WTC11 (cell line): ENCODE measurements around the gene GLRA1. TPM values are rescaled to one million over a fixed set of nuclear protein-coding genes. Genes with fewer than 3 reads are reported as not detected.

Source experiments
- ATAC-seq: fragments of 200-7000 bp; cut with Tn5 transposase; 2 replicates; pipeline ENCODE4 v1.10.0; 2021; ENCODE audit warnings: mild to moderate bottlenecking, moderate library complexity
- CTCF ChIA-PET: fragments of 300-600 bp; sonication (Branson Sonifier 250); formaldehyde crosslinking; loops from one replicate; lab custom pipeline; 2021; ENCODE audit warnings: antibody characterized with exemption; lab: Charles Lee
- POLR2A ChIA-PET: fragments of 350-600 bp; sonication (Branson Sonifier 250); formaldehyde crosslinking; loops from one replicate; lab custom pipeline; 2021; ENCODE audit warnings: antibody characterized with exemption; lab: Charles Lee
- DNase-seq: peaks from one replicate; pipeline ENCODE4 v3.0.0; 2021; ENCODE audit warnings: low spot score
- H3K27ac Mint-ChIP-seq: 2 replicates; pipeline ENCODE4 v1.8.0; 2021; ENCODE audit warnings: mixed read lengths
- H3K27me3 Mint-ChIP-seq: 2 replicates; pipeline ENCODE4 v1.8.0; 2021; ENCODE audit warnings: low read depth, mild to moderate bottlenecking, moderate library complexity, mixed read lengths
- H3K36me3 Mint-ChIP-seq: 2 replicates; pipeline ENCODE4 v1.8.0; 2021; ENCODE audit warnings: mixed read lengths
- H3K4me1 Mint-ChIP-seq: 2 replicates; pipeline ENCODE4 v1.8.0; 2022; ENCODE audit warnings: mixed read lengths
- H3K4me3 Mint-ChIP-seq: 2 replicates; pipeline ENCODE4 v1.8.0; 2021; ENCODE audit warnings: mild to moderate bottlenecking, moderate library complexity, mixed read lengths
- H3K9me3 Mint-ChIP-seq: 2 replicates; pipeline ENCODE4 v1.8.0; 2021; ENCODE audit warnings: mixed read lengths
- ETV6 ChIP-seq: sonication (generic); formaldehyde crosslinking; IDR thresholded peaks from 2 replicates; pipeline ENCODE4 v1.8.1; 2022; ENCODE audit warnings: mild to moderate bottlenecking, missing genetic modification reagents
- HMGA2 ChIP-seq: fragments of 250-450 bp; sonication (Bioruptor Pico); IDR thresholded peaks from 2 replicates; pipeline ENCODE4 v1.4.0; 2021; ENCODE audit warnings: mild to moderate bottlenecking, moderate library complexity
- HMGXB4 ChIP-seq: sonication (generic); formaldehyde crosslinking; IDR thresholded peaks from 2 replicates; pipeline ENCODE4 v1.8.1; 2023; ENCODE audit warnings: mild to moderate bottlenecking, moderate library complexity, missing genetic modification reagents
- MAX ChIP-seq: sonication (generic); formaldehyde crosslinking; IDR thresholded peaks from 2 replicates; pipeline ENCODE4 v1.8.0; 2022; ENCODE audit warnings: mild to moderate bottlenecking, missing genetic modification reagents
- MXD4 ChIP-seq: fragments of 250-450 bp; sonication (Bioruptor Pico); IDR thresholded peaks from 2 replicates; pipeline ENCODE4 v1.8.0; 2021; ENCODE audit warnings: mild to moderate bottlenecking, moderate library complexity, borderline replicate concordance
- NR1H2 ChIP-seq: sonication (generic); formaldehyde crosslinking; IDR thresholded peaks from 2 replicates; pipeline ENCODE4 v1.9.0; 2021; ENCODE audit warnings: mild to moderate bottlenecking, moderate library complexity, missing genetic modification reagents
- PRDM15 ChIP-seq: sonication (generic); formaldehyde crosslinking; IDR thresholded peaks from 2 replicates; pipeline ENCODE4 v1.8.0; 2022; ENCODE audit warnings: missing genetic modification reagents
- SMAD3 ChIP-seq: sonication (generic); formaldehyde crosslinking; IDR thresholded peaks from 2 replicates; pipeline ENCODE4 v1.8.0; 2022; ENCODE audit warnings: missing genetic modification reagents, mild to moderate bottlenecking, borderline replicate concordance
- ZNF121 ChIP-seq: sonication (generic); formaldehyde crosslinking; IDR thresholded peaks from 2 replicates; pipeline ENCODE4 v1.8.0; 2023; ENCODE audit warnings: missing genetic modification reagents
- ZNF138 ChIP-seq: sonication (generic); formaldehyde crosslinking; conservative IDR thresholded peaks from 2 replicates; pipeline ENCODE4 v1.8.1; 2022; ENCODE audit warnings: mild to moderate bottlenecking, moderate library complexity, missing genetic modification reagents
- ZNF219 ChIP-seq: sonication (generic); formaldehyde crosslinking; IDR thresholded peaks from 2 replicates; pipeline ENCODE4 v1.8.0; 2023; ENCODE audit warnings: missing genetic modification reagents, mild to moderate bottlenecking, borderline replicate concordance
- ZNF263 ChIP-seq: sonication (generic); formaldehyde crosslinking; IDR thresholded peaks from 2 replicates; pipeline ENCODE4 v1.8.1; 2022; ENCODE audit warnings: low read depth, mild to moderate bottlenecking, moderate library complexity, missing genetic modification reagents
- ZNF416 ChIP-seq: fragments of 250-450 bp; sonication (Bioruptor Pico); IDR thresholded peaks from 2 replicates; pipeline ENCODE4 v1.9.0; 2021; ENCODE audit warnings: mild to moderate bottlenecking, inconsistent platforms
- total RNA-seq: library from RNA; stranded (reverse); gene quantifications from 3 replicates; pipeline ENCODE4 v1.2.3, GENCODE V29; 2021
- TF ChIP-seq, protein P1 (sequence below): fragments of 250-450 bp; sonication (Bioruptor Pico); IDR thresholded peaks from 2 replicates; pipeline ENCODE4 v1.9.0; 2021; ENCODE audit warnings: moderate library complexity, mild to moderate bottlenecking, inconsistent platforms, borderline replicate concordance
- TF ChIP-seq, protein P2 (sequence below): sonication (generic); formaldehyde crosslinking; IDR thresholded peaks from 2 replicates; pipeline ENCODE4 v1.8.1; 2022; ENCODE audit warnings: mild to moderate bottlenecking, missing genetic modification reagents, moderate library complexity, borderline replicate concordance
- TF ChIP-seq, protein P3 (sequence below): sonication (generic); formaldehyde crosslinking; IDR thresholded peaks from 2 replicates; pipeline ENCODE4 v1.8.1; 2022; ENCODE audit warnings: low read depth, mild to moderate bottlenecking, moderate library complexity, missing genetic modification reagents, borderline replicate concordance
- TF ChIP-seq, protein P4 (sequence below): fragments of 200-600 bp; IDR thresholded peaks from 2 replicates; pipeline ENCODE4 v1.8.0; 2022; ENCODE audit warnings: antibody characterized with exemption

Gene GLRA1
- total RNA-seq, 1 experiment from 2014 or later, result not detected

GRCh38 chr5:151829370-151829769, 95.3 kb downstream of the GLRA1 start:
- peaks cover 68% of the 10 kb centered on the region for H3K36me3 Mint-ChIP-seq
- no peak for ATAC-seq
- TF ChIP-seq NR1H2 (CRISPR knock-in tag) (no peak), ZNF263 (CRISPR knock-in tag) (no peak), ZNF416 (CRISPR knock-in tag) (no peak), MXD4 (no peak), ZNF219 (CRISPR knock-in tag) (no peak), HMGXB4 (CRISPR knock-in tag) (no peak), MAX (CRISPR knock-in tag) (no peak)
- TF ChIP-seq, protein P1, sequence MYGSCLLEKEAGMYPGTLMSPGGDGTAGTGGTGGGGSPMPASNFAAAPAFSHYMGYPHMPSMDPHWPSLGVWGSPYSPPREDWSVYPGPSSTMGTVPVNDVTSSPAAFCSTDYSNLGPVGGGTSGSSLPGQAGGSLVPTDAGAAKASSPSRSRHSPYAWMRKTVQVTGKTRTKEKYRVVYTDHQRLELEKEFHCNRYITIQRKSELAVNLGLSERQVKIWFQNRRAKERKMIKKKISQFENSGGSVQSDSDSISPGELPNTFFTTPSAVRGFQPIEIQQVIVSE, result no peak
- TF ChIP-seq, protein P2, sequence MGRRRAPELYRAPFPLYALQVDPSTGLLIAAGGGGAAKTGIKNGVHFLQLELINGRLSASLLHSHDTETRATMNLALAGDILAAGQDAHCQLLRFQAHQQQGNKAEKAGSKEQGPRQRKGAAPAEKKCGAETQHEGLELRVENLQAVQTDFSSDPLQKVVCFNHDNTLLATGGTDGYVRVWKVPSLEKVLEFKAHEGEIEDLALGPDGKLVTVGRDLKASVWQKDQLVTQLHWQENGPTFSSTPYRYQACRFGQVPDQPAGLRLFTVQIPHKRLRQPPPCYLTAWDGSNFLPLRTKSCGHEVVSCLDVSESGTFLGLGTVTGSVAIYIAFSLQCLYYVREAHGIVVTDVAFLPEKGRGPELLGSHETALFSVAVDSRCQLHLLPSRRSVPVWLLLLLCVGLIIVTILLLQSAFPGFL (CRISPR knock-in tag), result no peak
- peaks cover 7% of the 10 kb centered on the region for H3K4me1 Mint-ChIP-seq
- POLR2A ChIA-PET, result no interaction called here
- H3K9me3 Mint-ChIP-seq, result peaks cover 45% of the 10 kb centered on the region
- H3K4me3 Mint-ChIP-seq, result no peak overlapping the region
- no peak overlapping the region for H3K27ac Mint-ChIP-seq
- CTCF ChIA-PET, result interaction anchor here (0.9 kb wide), 1 partner anchor 520 kb away, joined by 3 read pairs; no protein-coding TSS in a partner anchor
- peaks cover 26% of the 10 kb centered on the region for H3K27me3 Mint-ChIP-seq
- DNase-seq, result no peak

GRCh38 chr5:151825445-151825844, 99.2 kb downstream of the GLRA1 start:
- peaks cover 13% of the 10 kb centered on the region for H3K9me3 Mint-ChIP-seq

More at GRCh38 chr5:151825445-151825844, 99.2 kb downstream of the GLRA1 start:
- ChIA-PET POLR2A (no interaction called here), CTCF (interaction anchor here (0.5 to 3.0 kb wide), 52 partner anchors 10 to 908 kb away, joined by 3 to 99 read pairs (median 4); partner anchors contain the start of genes G3BP1 and GLRA1)
- ATAC-seq (peak; percentile 79), DNase-seq (peak; percentile 64)
- peaks cover 29% of the 10 kb centered on the region for H3K36me3 Mint-ChIP-seq
- no peak overlapping the region for H3K4me3 Mint-ChIP-seq
- H3K27me3 Mint-ChIP-seq, result no peaks in the 10 kb centered on the region; the same call in 1 of the 2 replicates
- TF ChIP-seq SMAD3 (CRISPR knock-in tag), result 0 out of 2 replicates have a peak, but pooled peaks have one; percentile 18
- TF ChIP-seq HMGA2 (CRISPR knock-in tag), result no peak
- TF ChIP-seq, protein P3, sequence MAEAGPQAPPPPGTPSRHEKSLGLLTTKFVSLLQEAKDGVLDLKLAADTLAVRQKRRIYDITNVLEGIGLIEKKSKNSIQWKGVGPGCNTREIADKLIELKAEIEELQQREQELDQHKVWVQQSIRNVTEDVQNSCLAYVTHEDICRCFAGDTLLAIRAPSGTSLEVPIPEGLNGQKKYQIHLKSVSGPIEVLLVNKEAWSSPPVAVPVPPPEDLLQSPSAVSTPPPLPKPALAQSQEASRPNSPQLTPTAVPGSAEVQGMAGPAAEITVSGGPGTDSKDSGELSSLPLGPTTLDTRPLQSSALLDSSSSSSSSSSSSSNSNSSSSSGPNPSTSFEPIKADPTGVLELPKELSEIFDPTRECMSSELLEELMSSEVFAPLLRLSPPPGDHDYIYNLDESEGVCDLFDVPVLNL, result no peak
- TF ChIP-seq ZNF121, result no peak
- TF ChIP-seq PRDM15, result no peak
- TF ChIP-seq ETV6 (CRISPR knock-in tag), result 0 out of 2 replicates have a peak, but pooled peaks have one; percentile 18
- TF ChIP-seq ZNF138, result no peak
- TF ChIP-seq, protein P4, sequence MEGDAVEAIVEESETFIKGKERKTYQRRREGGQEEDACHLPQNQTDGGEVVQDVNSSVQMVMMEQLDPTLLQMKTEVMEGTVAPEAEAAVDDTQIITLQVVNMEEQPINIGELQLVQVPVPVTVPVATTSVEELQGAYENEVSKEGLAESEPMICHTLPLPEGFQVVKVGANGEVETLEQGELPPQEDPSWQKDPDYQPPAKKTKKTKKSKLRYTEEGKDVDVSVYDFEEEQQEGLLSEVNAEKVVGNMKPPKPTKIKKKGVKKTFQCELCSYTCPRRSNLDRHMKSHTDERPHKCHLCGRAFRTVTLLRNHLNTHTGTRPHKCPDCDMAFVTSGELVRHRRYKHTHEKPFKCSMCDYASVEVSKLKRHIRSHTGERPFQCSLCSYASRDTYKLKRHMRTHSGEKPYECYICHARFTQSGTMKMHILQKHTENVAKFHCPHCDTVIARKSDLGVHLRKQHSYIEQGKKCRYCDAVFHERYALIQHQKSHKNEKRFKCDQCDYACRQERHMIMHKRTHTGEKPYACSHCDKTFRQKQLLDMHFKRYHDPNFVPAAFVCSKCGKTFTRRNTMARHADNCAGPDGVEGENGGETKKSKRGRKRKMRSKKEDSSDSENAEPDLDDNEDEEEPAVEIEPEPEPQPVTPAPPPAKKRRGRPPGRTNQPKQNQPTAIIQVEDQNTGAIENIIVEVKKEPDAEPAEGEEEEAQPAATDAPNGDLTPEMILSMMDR, result peak; percentile 79
- no peak overlapping the region; the same call in 1 of the 2 replicates for H3K27ac Mint-ChIP-seq
- H3K4me1 Mint-ChIP-seq, result peaks cover 7% of the 10 kb centered on the region
